A673 (cell line): ENCODE results near the gene ADNP.

Experiments used
- EZH2 ChIP-seq: fragments of 200-600 bp; sonication (generic); IDR thresholded peaks from 2 replicates; pipeline ENCODE4 v1.6.1; 2017; ENCODE audit warnings: borderline replicate concordance, low read depth, mild to moderate bottlenecking, mixed read lengths, antibody characterized with exemption, low read length; ENCODE audit not compliant: poor library complexity, severe bottlenecking
- TF ChIP-seq, protein P1 (sequence below): fragments of 300-800, 200-600 bp; sonication (generic); conservative IDR thresholded peaks from 2 replicates; pipeline ENCODE4 v1.5.1; 2017; ENCODE audit warnings: low read depth, mild to moderate bottlenecking, antibody characterized with exemption, low read length, moderate library complexity, mixed read lengths

DNA sequence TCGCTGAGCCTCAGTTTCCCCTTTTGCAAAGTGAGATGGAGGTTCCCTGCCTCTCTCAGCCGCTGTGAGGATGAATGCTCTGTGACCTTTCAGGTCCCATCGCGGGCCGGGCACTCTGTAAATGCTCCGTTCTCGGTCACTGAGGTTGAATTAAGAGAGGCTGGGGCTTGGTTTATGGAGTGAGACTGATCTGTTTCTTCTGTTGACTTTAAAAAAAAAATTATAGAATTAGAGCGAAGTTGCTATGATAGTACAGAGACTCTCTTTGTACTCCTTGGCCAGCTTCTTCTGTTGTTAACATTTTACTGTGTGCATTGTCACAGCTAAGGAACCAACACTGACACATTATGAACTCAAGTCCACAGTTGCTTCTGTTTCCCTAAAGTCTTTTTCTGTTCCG is 64.4 kb downstream of the ADNP start:
- TF ChIP-seq, protein P1, sequence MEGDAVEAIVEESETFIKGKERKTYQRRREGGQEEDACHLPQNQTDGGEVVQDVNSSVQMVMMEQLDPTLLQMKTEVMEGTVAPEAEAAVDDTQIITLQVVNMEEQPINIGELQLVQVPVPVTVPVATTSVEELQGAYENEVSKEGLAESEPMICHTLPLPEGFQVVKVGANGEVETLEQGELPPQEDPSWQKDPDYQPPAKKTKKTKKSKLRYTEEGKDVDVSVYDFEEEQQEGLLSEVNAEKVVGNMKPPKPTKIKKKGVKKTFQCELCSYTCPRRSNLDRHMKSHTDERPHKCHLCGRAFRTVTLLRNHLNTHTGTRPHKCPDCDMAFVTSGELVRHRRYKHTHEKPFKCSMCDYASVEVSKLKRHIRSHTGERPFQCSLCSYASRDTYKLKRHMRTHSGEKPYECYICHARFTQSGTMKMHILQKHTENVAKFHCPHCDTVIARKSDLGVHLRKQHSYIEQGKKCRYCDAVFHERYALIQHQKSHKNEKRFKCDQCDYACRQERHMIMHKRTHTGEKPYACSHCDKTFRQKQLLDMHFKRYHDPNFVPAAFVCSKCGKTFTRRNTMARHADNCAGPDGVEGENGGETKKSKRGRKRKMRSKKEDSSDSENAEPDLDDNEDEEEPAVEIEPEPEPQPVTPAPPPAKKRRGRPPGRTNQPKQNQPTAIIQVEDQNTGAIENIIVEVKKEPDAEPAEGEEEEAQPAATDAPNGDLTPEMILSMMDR, result no peak
- TF ChIP-seq EZH2, result no peak
